ENCODE measurements around the gene KRTAP10-10. TPM values are rescaled to one million over a fixed set of nuclear protein-coding genes. Genes with fewer than 3 reads are reported as not detected.
"Not testable (repeated sequence)": the region's sequence is repeated elsewhere in the genome, so short reads cannot be mapped to it uniquely, and the experiment has no call there.

Gene KRTAP10-10
- total RNA-seq, 1 donor from 2014 or later, result not detected

GRCh38 chr21:44657635-44658540 is 20.7 kb downstream of the KRTAP10-10 start, which contains the start of gene KRTAP12-3:
Gene KRTAP12-3 (plus strand): TSS chr21:44657932. CDS start chr21:44657980, 48 bp downstream.
- intact Hi-C loops (cut with micrococcal nuclease), result no loop called here

GRCh38 chr21:44658541-44658910 is 21.4 kb downstream of the KRTAP10-10 start:
- no peak overlapping the region for H3K27ac Mint-ChIP-seq
- DNase-seq (no peak), ATAC-seq (ENCODE audit: low read depth) (no peak)
- no peak for TF ChIP-seq CTCF (IDR thresholded peaks at IDR 0.05)
- H3K36me3 Mint-ChIP-seq (ENCODE audit: low read depth), result no peaks in the 10 kb centered on the region
- ChIA-PET CTCF (no interaction called here), POLR2A (no interaction called here)
- intact Hi-C loops (cut with micrococcal nuclease), result no loop called here
- H3K4me1 Mint-ChIP-seq, result peaks cover 2% of the 10 kb centered on the region
- H3K9me3 Mint-ChIP-seq, result peaks cover 24% of the 10 kb centered on the region
- H3K4me3 Mint-ChIP-seq, result no peak overlapping the region
- peaks cover 30% of the 10 kb centered on the region for H3K27me3 Mint-ChIP-seq

More at GRCh38 chr21:44657635-44658540, 20.7 kb downstream of the KRTAP10-10 start, which contains the start of gene KRTAP12-3:
- ATAC-seq (ENCODE audit: low read depth) (no peak), DNase-seq (no peak)
- peaks cover 24% of the 10 kb centered on the region for H3K9me3 Mint-ChIP-seq
- ChIA-PET CTCF (no interaction called here), POLR2A (no interaction called here)
- peaks cover 30% of the 10 kb centered on the region for H3K27me3 Mint-ChIP-seq
- peaks cover 2% of the 10 kb centered on the region for H3K4me1 Mint-ChIP-seq
- H3K36me3 Mint-ChIP-seq (ENCODE audit: low read depth), result no peaks in the 10 kb centered on the region
- H3K27ac Mint-ChIP-seq, result no peak within 1 kb of the TSS
- no peak within 1 kb of the TSS for H3K4me3 Mint-ChIP-seq
- TF ChIP-seq CTCF (IDR thresholded peaks at IDR 0.05), result no peak

- H3K9me3 Mint-ChIP-seq, result peaks cover 24% of the 10 kb centered on the region
- ATAC-seq (ENCODE audit: low read depth) (no peak), DNase-seq (no peak)
- no peak for TF ChIP-seq CTCF (IDR thresholded peaks at IDR 0.05)
- H3K4me1 Mint-ChIP-seq, result peaks cover 2% of the 10 kb centered on the region
- ChIA-PET POLR2A (no interaction called here), CTCF (no interaction called here)
- peaks cover 30% of the 10 kb centered on the region for H3K27me3 Mint-ChIP-seq
- intact Hi-C loops (cut with micrococcal nuclease), result no loop called here
- H3K27ac Mint-ChIP-seq, result no peak overlapping the region
- no peaks in the 10 kb centered on the region for H3K36me3 Mint-ChIP-seq (ENCODE audit: low read depth)
- H3K4me3 Mint-ChIP-seq, result no peak overlapping the region
These were observed 21.9 kb downstream of the KRTAP10-10 start for GRCh38 chr21:44658913-44659595.

- CTCF ChIA-PET; H3K4me3 Mint-ChIP-seq; intact Hi-C loops (cut with micrococcal nuclease); ATAC-seq (ENCODE audit: low read depth); DNase-seq; H3K27ac Mint-ChIP-seq; POLR2A ChIA-PET; H3K36me3 Mint-ChIP-seq (ENCODE audit: low read depth); H3K4me1 Mint-ChIP-seq: not testable (repeated sequence)
- Mint-ChIP-seq H3K27me3 (peaks cover 47% of the 10 kb centered on the region), H3K9me3 (peaks cover 21% of the 10 kb centered on the region)
These were observed 24.4 kb downstream of the KRTAP10-10 start for GRCh38 chr21:44661567-44661966.

GRCh38 chr21:44664691-44665090 is 27.5 kb downstream of the KRTAP10-10 start:
- intact Hi-C loops (cut with micrococcal nuclease), result no loop called here
- H3K9me3 Mint-ChIP-seq, result peaks cover 8% of the 10 kb centered on the region

More at GRCh38 chr21:44664691-44665090, 27.5 kb downstream of the KRTAP10-10 start:
- ChIA-PET CTCF (no interaction called here), POLR2A (no interaction called here)
- H3K27ac Mint-ChIP-seq, result no peak overlapping the region
- no peak overlapping the region for H3K4me3 Mint-ChIP-seq
- H3K4me1 Mint-ChIP-seq, result no peaks in the 10 kb centered on the region
- no peaks in the 10 kb centered on the region for H3K36me3 Mint-ChIP-seq (ENCODE audit: low read depth)
- ATAC-seq (ENCODE audit: low read depth) (no peak), DNase-seq (no peak)
- peaks cover 36% of the 10 kb centered on the region for H3K27me3 Mint-ChIP-seq
- no peak for TF ChIP-seq CTCF (IDR thresholded peaks at IDR 0.05)

Data from activated B cell treated with CpG ODN at 0.5 μM for 24 hours (primary cell).